Liver (tissue), 9 donors: ENCODE results near the gene BAZ2A. TPM values are rescaled to one million over a fixed set of nuclear protein-coding genes. Genes with fewer than 3 reads are reported as not detected.
"Not testable (repeated sequence)": the region's sequence is repeated elsewhere in the genome, so short reads cannot be mapped to it uniquely, and the experiment has no call there.

ENCODE experiments used
- DNase-seq: peaks from one replicate; pipeline ENCODE4 v3.0.0-alpha.2; 2017; ENCODE audit warnings: low spot score
- H3K27ac ChIP-seq, 2 donors: one replicate each; pipeline ENCODE4 v1.7.0; 2013; ENCODE audit warnings: inconsistent platforms in 2 of 2, low read length in 2 of 2, control low read depth in 1 of 2, low read depth in 1 of 2, mild to moderate bottlenecking in 1 of 2
- H3K27me3 ChIP-seq, 4 donors: one replicate each; pipeline versions ENCODE4 v1.6.1 to v1.7.0; 2013; ENCODE audit warnings: low read length in 3 of 4, inconsistent platforms in 1 of 4, mild to moderate bottlenecking in 1 of 4, moderate library complexity in 1 of 4; ENCODE audit not compliant: control insufficient read depth in 4 of 4, insufficient read depth in 4 of 4
- H3K36me3 ChIP-seq, 4 donors: one replicate each; pipeline versions ENCODE4 v1.6.1 to v1.7.0; 2013; ENCODE audit warnings: low read length in 3 of 4, mild to moderate bottlenecking in 3 of 4, low read depth in 1 of 4, moderate library complexity in 1 of 4; ENCODE audit not compliant: control insufficient read depth in 4 of 4, insufficient read depth in 3 of 4
- H3K4me1 ChIP-seq, 4 donors: one replicate each; pipeline versions ENCODE4 v1.6.1 to v1.7.0; 2013; ENCODE audit warnings: low read length in 3 of 4, mild to moderate bottlenecking in 3 of 4, moderate library complexity in 1 of 4; ENCODE audit not compliant: control insufficient read depth in 4 of 4, insufficient read depth in 4 of 4
- H3K4me3 ChIP-seq, 3 donors: one replicate each; pipeline versions ENCODE4 v1.6.1 to v1.7.0; 2013; ENCODE audit warnings: low read length in 3 of 3, control low read depth in 1 of 3, low read depth in 1 of 3, mild to moderate bottlenecking in 1 of 3
- H3K9ac ChIP-seq, 2 donors: one replicate each; pipeline ENCODE4 v1.7.0; 2013; ENCODE audit warnings: low read length in 2 of 2, mild to moderate bottlenecking in 2 of 2, moderate library complexity in 2 of 2, control low read depth in 1 of 2, low read depth in 1 of 2
- H3K9me3 ChIP-seq, 4 donors: one replicate each; pipeline versions ENCODE4 v1.6.1 to v1.7.0; 2013; ENCODE audit warnings: low read length in 3 of 4; ENCODE audit not compliant: control insufficient read depth in 4 of 4
- EGR1 ChIP-seq, 2 donors: IDR thresholded peaks; 2 replicates each; pipeline ENCODE4 v1.6.1; 2016 to 2018; ENCODE audit warnings: antibody characterized with exemption in 2 of 2, low read depth in 2 of 2
- FOXA1 ChIP-seq: IDR thresholded peaks from 2 replicates; pipeline ENCODE4 v1.6.1; 2016; ENCODE audit warnings: antibody characterized with exemption
- FOXA2 ChIP-seq: IDR thresholded peaks from 2 replicates; pipeline ENCODE4 v1.6.1; 2016; ENCODE audit warnings: antibody characterized with exemption
- GABPA ChIP-seq, 2 donors: IDR thresholded peaks in 1 of 2; conservative IDR thresholded peaks in 1 of 2; 2 replicates each; pipeline ENCODE4 v1.6.1; 2016; ENCODE audit warnings: antibody characterized with exemption in 2 of 2, mild to moderate bottlenecking in 1 of 2, moderate library complexity in 1 of 2
- HNF4A ChIP-seq, 2 donors: conservative IDR thresholded peaks; 2 replicates each; pipeline ENCODE4 v1.6.1; 2016; ENCODE audit warnings: antibody characterized with exemption in 2 of 2, mild to moderate bottlenecking in 2 of 2
- HNF4G ChIP-seq: IDR thresholded peaks from 2 replicates; pipeline ENCODE4 v1.6.1; 2016; ENCODE audit warnings: antibody characterized with exemption
- JUND ChIP-seq, 2 donors: IDR thresholded peaks; 2 replicates each; pipeline ENCODE4 v1.6.1; 2016; ENCODE audit warnings: antibody characterized with exemption in 2 of 2
- NR2F2 ChIP-seq: IDR thresholded peaks from 2 replicates; pipeline ENCODE4 v1.6.1; 2016; ENCODE audit warnings: antibody characterized with exemption
- RAD21 ChIP-seq, 2 donors: IDR thresholded peaks; 2 replicates each; pipeline ENCODE4 v1.6.1; 2016; ENCODE audit warnings: antibody characterized with exemption in 2 of 2, mild to moderate bottlenecking in 2 of 2
- RXRA ChIP-seq, 2 donors: IDR thresholded peaks; 2 replicates each; pipeline ENCODE4 v1.6.1; 2017 to 2018; ENCODE audit warnings: antibody characterized with exemption in 2 of 2, mild to moderate bottlenecking in 1 of 2
- SP1 ChIP-seq: IDR thresholded peaks from 2 replicates; pipeline ENCODE4 v1.6.1; 2018; ENCODE audit warnings: antibody characterized with exemption, mild to moderate bottlenecking
- TAF1 ChIP-seq: conservative IDR thresholded peaks from 2 replicates; pipeline ENCODE4 v1.6.1; 2016; ENCODE audit warnings: antibody characterized with exemption, mild to moderate bottlenecking
- YY1 ChIP-seq: IDR thresholded peaks from 2 replicates; pipeline ENCODE4 v1.6.1; 2016; ENCODE audit warnings: antibody characterized with exemption, mild to moderate bottlenecking
- WGBS: extraction: QIAGEN DNeasy Blood & Tissue Kit; methylation state at CpG from one replicate; pipeline ENCODE4 v1.1.7; 2013; 5-methylcytosine and 5-hydroxymethylcytosine counted together
- polyA plus RNA-seq, 2 donors: library from polyadenylated mRNA; stranded (reverse) in 1 of 2; unstranded in 1 of 2; fragments of 200-250 nt in 1 of 2; fragments of >200 nt in 1 of 2; fragmentation: Nextera tagmentation in 1 of 2; extraction: Ambion mirVana in 1 of 2; gene quantifications; one replicate each; pipeline versions ENCODE4 v1.2.1 to v1.2.3, GENCODE V29; 2013 to 2015
- total RNA-seq, 2 donors: library from RNA; depleted of rRNA; stranded (reverse); fragments of >200 nt; gene quantifications; one replicate each; pipeline ENCODE4 v1.2.3, GENCODE V29; 2014
- TF ChIP-seq, protein P1 (sequence below): IDR thresholded peaks from 2 replicates; pipeline ENCODE4 v1.6.1; 2016; ENCODE audit warnings: antibody characterized with exemption
- TF ChIP-seq, protein P2 (sequence below): fragments of 150-350 bp; IDR thresholded peaks from 2 replicates; pipeline ENCODE4 v1.5.1; 2017; ENCODE audit warnings: improper control_type of control experiment, low read depth, low read length; ENCODE audit not compliant: missing input control
- TF ChIP-seq, protein P3 (sequence below): IDR thresholded peaks from 2 replicates; pipeline ENCODE4 v1.6.1; 2016; ENCODE audit warnings: antibody characterized with exemption
- TF ChIP-seq, protein P4 (sequence below): IDR thresholded peaks from 2 replicates; pipeline ENCODE4 v1.6.1; 2016; ENCODE audit warnings: antibody characterized with exemption
- TF ChIP-seq, protein P5 (sequence below): IDR thresholded peaks from 2 replicates; pipeline ENCODE4 v1.6.1; 2016; ENCODE audit warnings: antibody characterized with exemption, mild to moderate bottlenecking
- donor health status: healthy.
- donor health status: healthy.
- donor health status: healthy.
- donor health status: healthy.
- donor health status: healthy.

BAZ2A gene
- total and polyA plus RNA-seq, 4 donors = 12.8 to 31.9 (median 22.0) TPM

DNA sequence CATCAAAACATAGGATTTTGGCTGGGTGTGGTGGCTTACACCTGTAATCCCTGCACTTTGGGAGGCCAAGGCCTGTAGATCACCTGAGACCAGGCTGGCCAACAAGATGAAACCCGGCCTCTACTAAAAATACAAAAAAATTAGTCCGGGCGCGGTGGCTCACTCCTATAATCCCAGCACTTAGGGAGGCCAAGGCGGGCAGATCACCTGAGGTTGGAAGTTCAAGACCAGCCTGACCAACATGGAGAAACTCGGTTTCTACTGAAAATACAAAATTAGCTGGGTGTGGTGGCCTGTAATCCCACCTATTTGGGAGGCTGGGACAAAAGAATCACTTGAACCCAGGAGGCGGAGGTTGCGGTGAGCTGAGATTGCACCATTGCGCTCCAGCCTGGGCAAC is 17.9 kb upstream of the BAZ2A start:
- H3K4me3 ChIP-seq, H3K36me3 ChIP-seq, DNase-seq: not testable (repeated sequence)

DNA sequence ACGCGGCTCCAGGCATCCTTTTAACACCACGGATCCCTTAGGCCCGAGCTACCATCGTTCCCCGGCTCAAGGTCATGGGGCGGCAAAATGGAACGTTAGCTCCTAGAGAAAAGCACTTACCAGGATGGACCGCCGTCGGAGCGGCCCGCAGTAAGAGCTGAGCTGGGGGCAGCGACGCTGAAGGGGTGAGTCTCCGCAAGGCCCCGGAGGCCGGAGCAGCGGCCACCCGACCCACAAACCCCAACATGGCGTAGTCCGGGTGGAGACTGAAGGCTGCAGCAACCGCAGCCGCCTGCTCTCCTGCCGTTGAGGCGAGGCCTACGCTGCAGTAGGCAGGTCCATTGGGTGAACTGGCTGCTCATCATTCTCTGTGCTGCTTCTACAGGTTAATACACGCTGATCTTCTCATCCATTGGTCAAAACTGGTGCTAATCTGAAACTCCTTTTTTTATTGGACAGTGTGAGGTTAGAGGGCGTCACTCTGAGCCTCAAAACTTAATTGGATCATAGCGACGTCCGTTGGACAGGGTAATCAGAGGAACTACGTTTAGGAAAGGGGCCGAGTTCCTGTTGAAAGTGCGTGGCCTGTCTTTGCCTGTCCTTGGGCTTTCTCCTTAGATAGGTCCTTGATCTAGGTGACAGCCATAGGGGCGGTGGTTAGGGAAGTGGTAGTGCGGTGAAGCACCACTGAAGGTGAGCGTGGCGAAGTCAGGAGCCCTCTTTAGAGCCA is 15.8 kb upstream of the BAZ2A start, which contains the start of gene ATP5F1B:
TSS of gene ATP5F1B (minus strand) at position 268 of the 730 bp plus-strand sequence. CDS start at position 247, 21 bp downstream.
- TF ChIP-seq GABPA (IDR thresholded peaks at IDR 0.05 in 1 of 2, conservative IDR thresholded peaks at IDR 0.05 in 1 of 2) = peak; percentile 74 to 93
- TF ChIP-seq, protein P1, sequence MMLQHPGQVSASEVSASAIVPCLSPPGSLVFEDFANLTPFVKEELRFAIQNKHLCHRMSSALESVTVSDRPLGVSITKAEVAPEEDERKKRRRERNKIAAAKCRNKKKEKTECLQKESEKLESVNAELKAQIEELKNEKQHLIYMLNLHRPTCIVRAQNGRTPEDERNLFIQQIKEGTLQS = no peak
- TF ChIP-seq EGR1 (IDR thresholded peaks at IDR 0.05; ENCODE audit: low read depth in 2 of 2) = no peak
- TF ChIP-seq, protein P2, sequence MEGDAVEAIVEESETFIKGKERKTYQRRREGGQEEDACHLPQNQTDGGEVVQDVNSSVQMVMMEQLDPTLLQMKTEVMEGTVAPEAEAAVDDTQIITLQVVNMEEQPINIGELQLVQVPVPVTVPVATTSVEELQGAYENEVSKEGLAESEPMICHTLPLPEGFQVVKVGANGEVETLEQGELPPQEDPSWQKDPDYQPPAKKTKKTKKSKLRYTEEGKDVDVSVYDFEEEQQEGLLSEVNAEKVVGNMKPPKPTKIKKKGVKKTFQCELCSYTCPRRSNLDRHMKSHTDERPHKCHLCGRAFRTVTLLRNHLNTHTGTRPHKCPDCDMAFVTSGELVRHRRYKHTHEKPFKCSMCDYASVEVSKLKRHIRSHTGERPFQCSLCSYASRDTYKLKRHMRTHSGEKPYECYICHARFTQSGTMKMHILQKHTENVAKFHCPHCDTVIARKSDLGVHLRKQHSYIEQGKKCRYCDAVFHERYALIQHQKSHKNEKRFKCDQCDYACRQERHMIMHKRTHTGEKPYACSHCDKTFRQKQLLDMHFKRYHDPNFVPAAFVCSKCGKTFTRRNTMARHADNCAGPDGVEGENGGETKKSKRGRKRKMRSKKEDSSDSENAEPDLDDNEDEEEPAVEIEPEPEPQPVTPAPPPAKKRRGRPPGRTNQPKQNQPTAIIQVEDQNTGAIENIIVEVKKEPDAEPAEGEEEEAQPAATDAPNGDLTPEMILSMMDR = no peak
- peak; percentile 23 to 26 for TF ChIP-seq RAD21 (IDR thresholded peaks at IDR 0.05)
- TF ChIP-seq, protein P3, sequence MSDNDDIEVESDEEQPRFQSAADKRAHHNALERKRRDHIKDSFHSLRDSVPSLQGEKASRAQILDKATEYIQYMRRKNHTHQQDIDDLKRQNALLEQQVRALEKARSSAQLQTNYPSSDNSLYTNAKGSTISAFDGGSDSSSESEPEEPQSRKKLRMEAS = peak; percentile 68
- TF ChIP-seq FOXA2 = peak; percentile 38
- TF ChIP-seq, protein P4, sequence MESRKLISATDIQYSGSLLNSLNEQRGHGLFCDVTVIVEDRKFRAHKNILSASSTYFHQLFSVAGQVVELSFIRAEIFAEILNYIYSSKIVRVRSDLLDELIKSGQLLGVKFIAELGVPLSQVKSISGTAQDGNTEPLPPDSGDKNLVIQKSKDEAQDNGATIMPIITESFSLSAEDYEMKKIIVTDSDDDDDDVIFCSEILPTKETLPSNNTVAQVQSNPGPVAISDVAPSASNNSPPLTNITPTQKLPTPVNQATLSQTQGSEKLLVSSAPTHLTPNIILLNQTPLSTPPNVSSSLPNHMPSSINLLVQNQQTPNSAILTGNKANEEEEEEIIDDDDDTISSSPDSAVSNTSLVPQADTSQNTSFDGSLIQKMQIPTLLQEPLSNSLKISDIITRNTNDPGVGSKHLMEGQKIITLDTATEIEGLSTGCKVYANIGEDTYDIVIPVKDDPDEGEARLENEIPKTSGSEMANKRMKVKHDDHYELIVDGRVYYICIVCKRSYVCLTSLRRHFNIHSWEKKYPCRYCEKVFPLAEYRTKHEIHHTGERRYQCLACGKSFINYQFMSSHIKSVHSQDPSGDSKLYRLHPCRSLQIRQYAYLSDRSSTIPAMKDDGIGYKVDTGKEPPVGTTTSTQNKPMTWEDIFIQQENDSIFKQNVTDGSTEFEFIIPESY = peak; percentile 65
- TF ChIP-seq JUND (IDR thresholded peaks at IDR 0.05) = peak; percentile 38 to 53
- TF ChIP-seq HNF4G = no peak
- TF ChIP-seq HNF4A (conservative IDR thresholded peaks at IDR 0.05) = peak; percentile 14 to 46
- TF ChIP-seq YY1 = peak; percentile 96
- TF ChIP-seq RXRA (IDR thresholded peaks at IDR 0.05) = peak; percentile 40 to 57
- peak; percentile 100 for TF ChIP-seq SP1
- no peak for TF ChIP-seq FOXA1
- TF ChIP-seq NR2F2 = peak; percentile 21
- TF ChIP-seq, protein P5, sequence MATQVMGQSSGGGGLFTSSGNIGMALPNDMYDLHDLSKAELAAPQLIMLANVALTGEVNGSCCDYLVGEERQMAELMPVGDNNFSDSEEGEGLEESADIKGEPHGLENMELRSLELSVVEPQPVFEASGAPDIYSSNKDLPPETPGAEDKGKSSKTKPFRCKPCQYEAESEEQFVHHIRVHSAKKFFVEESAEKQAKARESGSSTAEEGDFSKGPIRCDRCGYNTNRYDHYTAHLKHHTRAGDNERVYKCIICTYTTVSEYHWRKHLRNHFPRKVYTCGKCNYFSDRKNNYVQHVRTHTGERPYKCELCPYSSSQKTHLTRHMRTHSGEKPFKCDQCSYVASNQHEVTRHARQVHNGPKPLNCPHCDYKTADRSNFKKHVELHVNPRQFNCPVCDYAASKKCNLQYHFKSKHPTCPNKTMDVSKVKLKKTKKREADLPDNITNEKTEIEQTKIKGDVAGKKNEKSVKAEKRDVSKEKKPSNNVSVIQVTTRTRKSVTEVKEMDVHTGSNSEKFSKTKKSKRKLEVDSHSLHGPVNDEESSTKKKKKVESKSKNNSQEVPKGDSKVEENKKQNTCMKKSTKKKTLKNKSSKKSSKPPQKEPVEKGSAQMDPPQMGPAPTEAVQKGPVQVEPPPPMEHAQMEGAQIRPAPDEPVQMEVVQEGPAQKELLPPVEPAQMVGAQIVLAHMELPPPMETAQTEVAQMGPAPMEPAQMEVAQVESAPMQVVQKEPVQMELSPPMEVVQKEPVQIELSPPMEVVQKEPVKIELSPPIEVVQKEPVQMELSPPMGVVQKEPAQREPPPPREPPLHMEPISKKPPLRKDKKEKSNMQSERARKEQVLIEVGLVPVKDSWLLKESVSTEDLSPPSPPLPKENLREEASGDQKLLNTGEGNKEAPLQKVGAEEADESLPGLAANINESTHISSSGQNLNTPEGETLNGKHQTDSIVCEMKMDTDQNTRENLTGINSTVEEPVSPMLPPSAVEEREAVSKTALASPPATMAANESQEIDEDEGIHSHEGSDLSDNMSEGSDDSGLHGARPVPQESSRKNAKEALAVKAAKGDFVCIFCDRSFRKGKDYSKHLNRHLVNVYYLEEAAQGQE = peak; percentile 95
- peak; percentile 99 for TF ChIP-seq TAF1
- Histone ChIP-seq H3K27ac (peak within 1 kb of the TSS; percentile 82 to 91), H3K9ac (peak within 1 kb of the TSS; percentile 98), H3K27me3 (no peaks in the 10 kb centered on the region), H3K4me3 (peak within 1 kb of the TSS; percentile 73 to 99 (median 97)), H3K4me1 (peaks cover 2 to 16% (median 8%) of the 10 kb centered on the region in 4 donors), H3K36me3 (peaks cover 8 to 28% (median 19%) of the 10 kb centered on the region in 4 donors), H3K9me3 (no peaks in the 10 kb centered on the region)
- under 1% methylated on average over 39 of the region's 39 CpGs for WGBS
- DNase-seq = peak; percentile 93

More for the DNA sequence above, 17.9 kb upstream of the BAZ2A start:
- WGBS = 97% methylated on average over 9 of the region's 9 CpGs
- peaks cover 2 to 16% (median 7%) of the 10 kb centered on the region in 4 donors for H3K4me1 ChIP-seq
- H3K27me3 ChIP-seq, H3K9ac ChIP-seq, H3K27ac ChIP-seq, H3K9me3 ChIP-seq: not testable (repeated sequence)
